HG02840 (cell line): ENCODE data around the gene B4GALT4.
A peak's percentile ranks its signal among the peaks of the same experiment; 100 is the strongest.
"Not testable (repeated sequence)": the region's sequence is repeated elsewhere in the genome, so short reads cannot be mapped to it uniquely, and the experiment has no call there.

ENCODE experiments used
- ATAC-seq: cut with Tn5 transposase; IDR thresholded peaks from one replicate; pipeline ENCODE4 v1.9.1; 2021; ENCODE audit warnings: mild to moderate bottlenecking, moderate library complexity, moderate number of reproducible peaks; ENCODE audit not compliant: unreplicated experiment, low FRiP score

B4GALT4 gene, protein sequence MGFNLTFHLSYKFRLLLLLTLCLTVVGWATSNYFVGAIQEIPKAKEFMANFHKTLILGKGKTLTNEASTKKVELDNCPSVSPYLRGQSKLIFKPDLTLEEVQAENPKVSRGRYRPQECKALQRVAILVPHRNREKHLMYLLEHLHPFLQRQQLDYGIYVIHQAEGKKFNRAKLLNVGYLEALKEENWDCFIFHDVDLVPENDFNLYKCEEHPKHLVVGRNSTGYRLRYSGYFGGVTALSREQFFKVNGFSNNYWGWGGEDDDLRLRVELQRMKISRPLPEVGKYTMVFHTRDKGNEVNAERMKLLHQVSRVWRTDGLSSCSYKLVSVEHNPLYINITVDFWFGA

GRCh38 chr3:119240591-119241434 lies at the start of gene B4GALT4:
B4GALT4 (minus strand) TSS chr3:119240878; CDS start chr3:119230099, 10,779 bp downstream.
- peak; percentile 87 for ATAC-seq

GRCh38 chr3:119289404-119289770 lies 48.7 kb upstream of the B4GALT4 start:
- ATAC-seq, result no peak

- ATAC-seq, result no peak
These were observed 48.2 kb upstream of the B4GALT4 start for GRCh38 chr3:119288669-119289403.

- ATAC-seq, result no peak
These were observed 39.0 kb upstream of the B4GALT4 start for GRCh38 chr3:119279584-119280243.

- ATAC-seq, result no peak
These were observed 38.5 kb upstream of the B4GALT4 start for GRCh38 chr3:119279101-119279554.

GRCh38 chr3:119276680-119277079 lies 36.0 kb upstream of the B4GALT4 start:
- ATAC-seq, result no peak

- ATAC-seq, result not testable (repeated sequence)
These were observed 29.5 kb upstream of the B4GALT4 start for GRCh38 chr3:119270212-119270611.

- no peak for ATAC-seq
These were observed 20.4 kb upstream of the B4GALT4 start for GRCh38 chr3:119261055-119261454.

DNA sequence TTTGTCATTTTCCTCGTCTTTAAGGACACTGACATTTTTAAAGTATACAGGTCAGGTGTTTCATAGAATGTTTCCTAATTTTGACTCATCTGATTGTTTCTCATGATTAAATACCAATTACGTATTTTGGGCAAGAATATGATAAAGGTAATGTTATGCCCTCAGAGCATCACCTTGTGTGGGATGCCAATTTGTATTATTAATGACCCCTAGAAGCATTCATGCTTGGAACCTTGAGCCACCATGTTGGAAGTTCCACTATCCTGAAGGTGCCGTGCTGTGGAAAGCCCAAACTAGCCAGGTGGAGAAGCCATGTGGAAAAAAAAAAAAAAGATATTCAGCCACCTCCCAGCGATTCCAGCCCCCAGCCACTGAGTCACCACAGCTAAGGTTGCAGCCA lies 19.1 kb upstream of the B4GALT4 start:
- no peak for ATAC-seq

- ATAC-seq, result no peak
These were observed 18.2 kb upstream of the B4GALT4 start for GRCh38 chr3:119258915-119259314.

DNA sequence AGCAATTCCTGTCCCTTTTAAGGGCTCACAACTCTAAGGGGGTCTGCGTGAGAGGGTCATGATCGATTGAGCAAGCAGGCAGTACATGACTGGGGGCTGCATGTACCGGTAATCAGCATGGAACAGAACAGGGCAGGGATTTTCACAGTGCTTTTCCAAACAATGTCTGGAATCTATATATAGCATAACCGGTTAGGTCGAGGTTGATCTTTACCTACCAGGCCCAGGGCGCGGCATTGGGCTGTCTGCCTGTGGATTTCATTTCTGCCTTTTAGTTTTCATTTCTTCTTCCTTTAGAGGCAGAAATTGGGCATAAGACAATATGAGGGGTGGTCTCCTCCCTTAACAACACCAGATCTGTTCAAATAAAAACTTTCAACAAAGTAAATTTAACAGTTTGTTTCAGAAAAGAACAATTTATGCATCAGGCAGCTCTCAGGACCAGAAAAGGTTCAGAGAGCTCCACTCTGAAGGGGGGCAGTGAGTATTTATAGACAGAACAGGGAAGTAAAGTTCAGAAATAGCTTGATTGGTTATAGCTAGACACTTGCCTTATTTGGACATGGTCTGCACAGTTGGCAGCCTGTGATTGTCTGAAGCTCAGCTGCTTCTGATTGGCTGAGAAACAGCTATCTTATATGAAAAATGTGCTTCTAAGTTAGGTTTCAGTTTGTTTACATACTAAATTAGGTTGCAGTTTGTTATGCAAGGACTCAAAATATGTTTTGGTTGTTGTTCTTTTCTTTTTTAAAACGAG lies 17.2 kb upstream of the B4GALT4 start:
- no peak for ATAC-seq

DNA sequence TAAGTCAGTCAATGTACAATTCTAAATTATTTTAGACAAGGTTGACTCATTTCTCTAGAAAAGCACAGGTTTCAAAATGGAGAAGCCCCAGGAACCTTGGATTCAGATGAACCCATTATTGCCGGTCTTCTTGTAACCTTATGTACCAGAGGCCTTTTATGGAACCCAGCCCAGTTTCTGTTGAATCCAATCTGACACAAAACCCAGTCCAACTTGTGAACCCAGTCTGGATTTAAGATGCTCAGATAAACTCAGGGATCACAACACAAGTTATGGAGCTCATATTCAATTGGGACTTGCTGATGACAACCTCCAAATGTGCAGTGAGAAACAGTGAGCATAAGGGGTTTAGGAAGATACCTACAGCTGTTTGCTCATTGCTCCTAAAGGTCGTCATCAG lies 16.4 kb upstream of the B4GALT4 start:
- no peak for ATAC-seq

DNA sequence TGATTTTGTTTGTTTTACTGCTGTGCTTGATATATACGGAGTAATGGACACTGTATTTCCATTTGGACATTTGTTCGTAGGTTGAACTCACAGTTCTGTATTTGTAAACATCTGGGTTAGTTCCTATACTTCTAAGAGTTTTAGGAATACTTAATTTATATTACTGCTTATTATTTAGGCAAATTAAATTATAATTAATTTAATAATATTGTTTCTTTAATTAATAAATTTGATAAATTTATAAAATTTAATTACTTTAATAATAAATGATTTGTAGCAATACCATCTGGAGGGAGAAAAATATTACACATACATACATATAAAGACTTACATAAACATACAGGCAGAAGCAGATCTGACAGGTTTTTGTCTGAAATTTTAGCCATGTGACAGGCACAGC lies 14.5 kb upstream of the B4GALT4 start:
- ATAC-seq, result no peak

DNA sequence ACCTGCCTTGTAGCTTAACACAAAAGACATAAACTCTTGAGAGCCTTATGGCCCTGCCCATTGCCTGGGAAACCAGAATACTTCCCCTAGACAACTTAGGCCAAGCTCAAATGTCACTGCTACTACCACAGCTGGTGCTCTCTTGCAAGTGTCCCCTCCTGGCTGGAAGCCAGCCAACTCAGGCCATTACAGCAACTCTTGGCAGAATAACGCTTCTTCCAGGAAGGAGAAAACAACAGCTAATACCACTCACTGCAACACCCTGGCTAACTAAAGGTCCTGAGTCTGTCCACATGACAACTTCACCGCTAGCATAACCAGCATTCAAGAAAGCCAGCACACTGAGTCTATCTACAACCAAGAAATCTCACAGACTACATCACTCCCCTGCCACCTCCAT lies 5.1 kb upstream of the B4GALT4 start:
- no peak for ATAC-seq

DNA sequence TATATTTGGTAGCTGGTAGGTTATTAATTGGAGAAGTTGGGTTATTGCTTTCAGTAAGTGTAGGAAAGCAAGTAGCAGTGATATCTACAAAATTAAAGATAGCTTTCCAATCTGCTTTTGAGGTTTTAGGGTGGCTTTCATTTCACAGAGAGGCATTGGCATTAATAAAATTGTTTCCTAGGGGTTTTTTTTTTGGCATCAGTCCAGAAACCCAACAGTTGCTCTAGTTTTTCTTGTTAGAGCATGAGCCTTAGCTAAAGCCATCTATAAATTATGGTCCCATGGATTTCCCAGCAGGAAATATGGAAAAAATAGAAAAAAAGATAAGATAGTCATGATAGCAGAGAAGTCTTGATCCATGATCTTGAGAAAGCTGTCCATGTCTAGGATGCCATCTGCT lies 3.0 kb upstream of the B4GALT4 start:
- no peak for ATAC-seq

DNA sequence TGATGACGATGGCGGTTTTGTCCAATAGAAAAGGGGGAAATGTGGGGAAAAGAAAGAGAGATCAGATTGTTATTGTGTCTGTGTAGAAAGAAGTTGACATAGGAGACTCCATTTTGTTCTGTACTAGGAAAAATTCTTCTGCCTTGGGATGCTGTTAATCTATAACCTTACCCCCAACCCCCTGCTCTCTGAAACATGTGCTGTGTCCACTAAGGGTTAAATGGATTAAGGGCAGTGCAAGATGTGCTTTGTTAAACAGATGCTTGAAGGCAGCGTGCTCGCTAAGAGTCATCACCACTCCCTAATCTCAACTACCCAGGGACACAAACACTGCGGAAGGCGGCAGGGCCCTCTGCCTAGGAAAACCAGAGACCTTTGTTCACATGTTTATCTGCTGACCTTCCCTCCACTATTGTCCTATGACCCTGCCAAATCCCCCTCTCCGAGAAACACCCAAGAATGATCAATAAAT lies 2.4 kb upstream of the B4GALT4 start:
- ATAC-seq, result not testable (repeated sequence)

DNA sequence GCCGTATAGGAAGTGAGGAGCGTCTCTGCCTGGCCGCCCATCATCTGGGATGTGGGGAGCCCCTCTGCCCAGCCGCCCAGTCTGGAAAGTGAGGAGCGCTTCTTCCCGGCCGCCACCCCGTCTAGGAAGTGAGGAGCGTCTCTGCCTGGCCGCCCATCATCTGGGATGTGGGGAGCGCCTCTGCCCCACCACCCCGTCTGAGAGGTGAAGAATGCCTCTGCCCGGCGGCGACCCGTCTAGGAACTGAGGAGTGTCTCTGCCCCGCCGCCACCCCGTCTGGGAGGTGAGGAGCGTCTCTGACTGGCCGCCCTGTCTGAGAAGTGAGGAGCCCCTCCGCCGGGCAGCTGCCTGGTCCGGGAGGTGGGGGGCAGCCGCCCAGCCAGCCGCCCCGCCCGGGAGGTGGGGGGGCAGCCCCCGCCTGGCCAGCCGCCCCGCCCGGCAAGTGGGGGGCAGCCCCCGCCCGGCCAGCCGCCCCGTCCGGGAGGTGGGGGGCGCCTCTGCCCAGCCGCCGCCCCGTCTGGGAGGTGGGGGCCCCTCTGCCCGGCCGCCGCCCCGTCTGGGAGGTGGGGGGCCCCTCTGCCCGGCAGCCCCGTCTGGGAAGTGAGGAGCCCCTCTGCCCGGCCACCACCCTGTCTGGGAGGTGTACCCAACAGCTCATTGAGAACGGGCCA lies 1.8 kb upstream of the B4GALT4 start:
- ATAC-seq, result not testable (repeated sequence)

DNA sequence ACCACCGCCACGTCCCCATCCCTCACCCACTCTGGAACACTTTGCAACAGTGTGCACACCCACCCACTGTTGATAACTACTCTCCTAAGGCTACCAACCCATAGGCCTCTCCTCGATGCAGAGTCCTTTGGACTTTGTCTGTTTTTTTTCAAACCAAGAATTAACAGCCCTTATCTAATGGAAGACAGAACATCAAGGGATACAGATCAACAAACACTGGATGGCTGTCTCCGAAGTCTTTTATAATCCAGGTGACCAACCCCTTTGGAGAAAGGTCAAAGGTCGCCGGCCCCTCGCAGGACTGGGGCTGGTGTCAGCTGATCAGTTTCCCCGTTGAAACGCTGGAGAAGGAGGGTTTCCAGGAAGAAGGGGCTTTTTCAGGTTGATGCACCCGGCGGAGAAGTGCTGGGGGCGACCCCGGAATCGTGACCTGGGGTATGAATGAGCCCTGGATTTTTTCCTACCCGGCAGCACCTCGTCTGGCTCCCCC lies 532 bp downstream of the B4GALT4 start:
- ATAC-seq, result peak; percentile 18
